Epithelial cell of esophagus (primary cell): Measurements from ENCODE around the gene OCA2.

ENCODE experiments used
- DNase-seq: peaks from one replicate; pipeline ENCODE4 v3.0.0; 2010; ENCODE audit warnings: low read depth
- H3K4me3 ChIP-seq: 2 replicates; pipeline ENCODE4 v1.5.1; 2011; ENCODE audit warnings: mild to moderate bottlenecking, low read length, control low read depth
- TF ChIP-seq, protein P1 (sequence below): IDR thresholded peaks from 2 replicates; pipeline ENCODE4 v1.5.1; 2011; ENCODE audit warnings: low read depth, mild to moderate bottlenecking, low read length, control low read depth, inconsistent platforms; ENCODE audit not compliant: insufficient read depth; ENCODE audit errors: missing control alignments

Gene OCA2

DNA sequence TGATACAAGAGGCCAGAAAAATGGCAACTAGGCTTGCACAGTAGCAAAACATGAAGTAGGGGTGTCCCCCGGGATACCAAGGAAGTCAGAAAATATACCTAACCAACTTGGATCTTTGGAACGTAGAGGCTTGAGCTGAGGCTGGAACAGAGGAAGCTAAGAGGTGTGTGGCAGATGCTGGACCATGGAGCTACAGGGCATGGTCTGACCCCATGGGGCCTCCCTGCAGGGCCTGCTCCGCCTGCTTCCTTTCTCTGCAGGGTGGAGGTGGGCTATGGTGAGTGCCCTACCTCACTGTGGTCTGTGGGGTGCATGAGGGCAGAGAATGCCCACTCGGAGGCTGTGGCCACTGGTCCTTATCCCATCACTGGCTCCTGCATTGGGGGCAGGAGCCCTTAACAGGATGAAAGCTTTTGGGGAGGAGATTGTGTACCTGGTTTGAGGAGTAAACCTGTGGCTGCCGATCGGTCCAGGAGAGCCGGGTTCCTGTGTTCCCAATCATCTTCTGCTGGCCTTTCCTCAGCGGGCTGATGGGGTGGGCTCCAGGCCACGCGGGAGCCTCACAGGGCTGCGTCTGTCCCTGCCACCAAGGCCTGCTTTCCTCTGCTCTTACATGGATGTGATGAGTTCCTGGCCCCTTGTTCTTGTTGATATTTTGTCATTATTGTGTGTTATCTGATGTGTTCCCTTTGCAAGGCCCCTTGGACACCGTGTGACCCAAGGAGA is 96.8 kb downstream of the OCA2 start:
- no peak overlapping the region for H3K4me3 ChIP-seq
- TF ChIP-seq, protein P1, sequence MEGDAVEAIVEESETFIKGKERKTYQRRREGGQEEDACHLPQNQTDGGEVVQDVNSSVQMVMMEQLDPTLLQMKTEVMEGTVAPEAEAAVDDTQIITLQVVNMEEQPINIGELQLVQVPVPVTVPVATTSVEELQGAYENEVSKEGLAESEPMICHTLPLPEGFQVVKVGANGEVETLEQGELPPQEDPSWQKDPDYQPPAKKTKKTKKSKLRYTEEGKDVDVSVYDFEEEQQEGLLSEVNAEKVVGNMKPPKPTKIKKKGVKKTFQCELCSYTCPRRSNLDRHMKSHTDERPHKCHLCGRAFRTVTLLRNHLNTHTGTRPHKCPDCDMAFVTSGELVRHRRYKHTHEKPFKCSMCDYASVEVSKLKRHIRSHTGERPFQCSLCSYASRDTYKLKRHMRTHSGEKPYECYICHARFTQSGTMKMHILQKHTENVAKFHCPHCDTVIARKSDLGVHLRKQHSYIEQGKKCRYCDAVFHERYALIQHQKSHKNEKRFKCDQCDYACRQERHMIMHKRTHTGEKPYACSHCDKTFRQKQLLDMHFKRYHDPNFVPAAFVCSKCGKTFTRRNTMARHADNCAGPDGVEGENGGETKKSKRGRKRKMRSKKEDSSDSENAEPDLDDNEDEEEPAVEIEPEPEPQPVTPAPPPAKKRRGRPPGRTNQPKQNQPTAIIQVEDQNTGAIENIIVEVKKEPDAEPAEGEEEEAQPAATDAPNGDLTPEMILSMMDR = no peak
- DNase-seq = no peak

DNA sequence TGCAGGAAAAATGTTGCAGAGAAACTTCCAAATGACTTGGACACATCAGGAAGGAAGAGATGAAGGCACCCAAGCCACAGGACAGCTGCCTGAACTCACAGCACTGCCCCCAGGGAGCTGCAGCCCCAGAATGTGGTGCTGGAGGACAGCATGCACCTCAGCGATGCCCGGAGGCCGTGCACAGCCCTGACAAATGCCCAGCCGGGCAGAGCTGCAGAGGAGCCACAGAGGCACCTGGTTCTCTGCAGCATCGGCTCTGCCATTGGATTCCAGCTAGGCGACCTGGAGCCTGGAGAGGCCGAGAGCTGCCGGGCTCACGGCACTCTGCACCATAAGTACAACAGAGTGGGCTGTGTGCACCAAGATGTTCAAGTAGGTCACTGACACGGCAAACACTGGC is 97.5 kb downstream of the OCA2 start:
- DNase-seq = no peak
- TF ChIP-seq, protein P1 = no peak
- no peak overlapping the region for H3K4me3 ChIP-seq

DNA sequence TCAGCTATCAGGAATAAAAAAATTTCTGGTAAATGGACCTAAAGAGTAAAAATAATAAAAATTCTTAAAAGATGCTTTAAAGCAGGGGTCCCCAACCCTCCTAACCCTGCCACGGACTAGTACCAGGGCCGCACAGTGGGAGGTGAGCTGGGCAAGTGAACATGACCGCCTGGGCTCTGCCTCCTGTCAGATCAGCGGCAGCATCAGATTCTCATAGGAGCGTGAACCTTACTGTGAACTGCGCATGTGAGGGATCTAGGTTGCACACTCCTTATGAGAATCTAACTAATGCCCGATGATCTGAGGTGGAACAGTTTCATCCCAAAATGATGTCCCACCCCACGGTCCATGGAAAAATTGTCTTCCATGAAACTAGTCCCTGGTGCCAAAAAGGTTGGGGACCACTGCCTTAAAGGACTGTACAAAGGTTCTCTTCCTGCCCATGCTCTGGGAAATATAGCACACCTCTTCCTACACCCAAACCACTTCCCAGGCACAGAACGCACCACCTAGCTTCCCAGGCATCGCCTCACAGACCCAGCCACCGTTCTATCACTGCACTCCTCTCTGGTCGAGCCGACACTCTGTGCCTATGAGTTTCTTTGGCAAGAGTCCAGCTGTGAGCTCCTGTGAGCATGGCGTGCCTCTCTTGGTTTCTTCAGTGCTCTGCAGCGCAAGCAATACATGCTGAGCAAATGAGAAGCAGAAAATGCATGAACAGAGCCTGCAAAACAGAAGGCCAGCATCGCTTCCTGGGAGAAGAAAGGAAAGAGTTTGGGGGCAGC is 104.9 kb downstream of the OCA2 start:
- TF ChIP-seq, protein P1 = no peak
- H3K4me3 ChIP-seq = no peak overlapping the region
- DNase-seq = no peak

DNA sequence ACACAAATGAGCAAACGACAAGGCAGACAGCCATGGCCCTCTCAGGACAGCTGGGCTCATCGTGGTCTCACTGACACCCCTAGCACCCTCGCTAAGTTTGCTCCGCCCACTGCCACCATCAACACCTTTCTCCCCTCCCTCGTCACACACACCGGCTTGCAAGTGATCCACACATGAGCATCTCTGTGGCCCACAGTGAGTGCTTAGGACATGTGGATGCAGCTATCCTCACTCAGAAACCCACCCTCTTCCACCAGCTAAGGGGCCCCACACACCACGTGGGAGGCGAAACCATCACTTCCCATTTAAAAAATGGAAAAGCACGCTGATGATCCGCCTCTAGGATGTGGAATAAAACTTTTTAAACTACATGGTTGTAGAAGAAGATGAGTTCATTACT is 105.6 kb downstream of the OCA2 start:
- no peak for DNase-seq
- H3K4me3 ChIP-seq = no peak overlapping the region
- TF ChIP-seq, protein P1 = no peak

DNA sequence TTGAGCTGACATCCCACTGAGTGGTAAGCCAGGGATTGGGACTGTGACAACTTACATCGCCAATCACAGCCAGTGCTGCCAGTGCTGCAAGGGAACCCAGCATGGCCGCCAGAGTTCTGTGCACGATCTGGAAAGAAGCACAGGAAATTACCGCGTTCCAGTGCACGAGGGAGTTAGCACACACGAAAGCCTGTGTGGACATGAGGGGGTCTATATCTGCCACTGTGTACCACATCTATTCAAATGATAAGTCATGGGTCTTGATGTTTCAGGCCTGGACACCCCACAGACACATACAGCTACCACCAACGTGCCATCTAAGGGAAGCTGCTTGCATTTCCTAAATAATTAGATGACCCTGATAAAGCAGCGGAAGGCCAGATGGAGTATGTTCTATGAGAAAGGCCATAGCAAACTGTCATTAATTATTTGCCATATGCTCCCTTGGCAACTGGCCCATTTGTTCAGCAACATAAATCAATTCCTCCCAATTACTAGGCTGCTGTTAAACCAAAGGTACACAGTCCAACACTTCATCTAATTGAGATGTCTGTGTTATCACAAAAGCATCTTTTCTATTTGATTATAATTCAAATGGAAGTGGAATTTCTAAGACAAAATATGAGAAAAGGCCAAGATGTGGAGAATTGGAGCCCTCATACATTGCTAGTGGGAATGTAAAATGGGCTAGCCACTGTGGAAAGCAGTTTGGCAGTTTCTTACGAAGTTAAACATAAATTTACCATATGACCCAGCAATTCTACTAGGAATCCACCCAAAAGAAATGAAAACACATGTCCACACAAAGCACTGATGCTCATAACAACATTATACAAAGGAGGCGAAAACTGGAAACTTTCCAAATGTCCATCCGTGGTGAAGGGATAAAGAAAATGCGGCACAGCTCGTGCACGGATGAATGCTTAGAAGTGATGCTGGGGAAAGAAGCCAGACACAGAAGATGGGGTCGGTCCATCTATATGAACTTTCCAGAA is 108.3 kb downstream of the OCA2 start:
- no peak for DNase-seq
- TF ChIP-seq, protein P1 = no peak
- H3K4me3 ChIP-seq = no peak overlapping the region

DNA sequence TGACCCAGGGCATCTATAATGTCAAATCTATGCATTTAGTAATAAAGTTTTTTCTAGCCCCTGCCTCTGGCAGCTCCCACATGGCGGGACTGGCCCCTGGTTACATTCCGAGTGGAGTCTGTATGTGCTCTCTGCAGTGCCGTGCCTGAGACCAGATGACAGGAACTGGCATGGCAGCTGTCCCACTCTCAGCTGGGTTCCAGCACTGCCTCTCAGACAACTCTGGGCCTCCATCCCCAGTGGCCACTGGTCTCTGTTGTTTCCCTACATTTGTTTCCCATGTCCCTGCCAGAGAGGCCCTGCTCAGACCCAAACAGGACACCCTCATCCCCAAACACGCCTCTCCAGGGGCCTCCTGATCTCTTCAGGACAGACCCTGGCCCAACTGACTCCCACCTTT is 109.3 kb downstream of the OCA2 start:
- DNase-seq = no peak
- TF ChIP-seq, protein P1 = no peak
- no peak overlapping the region for H3K4me3 ChIP-seq
